ENCODE measurements around the gene ADGRD1. TPM values are rescaled to one million over a fixed set of nuclear protein-coding genes. Genes with fewer than 3 reads are reported as not detected.

ADGRD1 gene
- total RNA-seq, 1 donor from 2014 or later = 0.84 TPM

GRCh38 chr12:130949806-130950205, 3.9 kb upstream of the ADGRD1 start:
- intact Hi-C loops (cut with micrococcal nuclease) = no loop called here
- Mint-ChIP-seq H3K9me3 (peaks cover 10% of the 10 kb centered on the region), H3K27me3 (peaks cover 16% of the 10 kb centered on the region), H3K27ac (no peak overlapping the region), H3K4me1 (no peaks in the 10 kb centered on the region), H3K4me3 (no peak overlapping the region), H3K36me3 (ENCODE audit: low read depth) (no peaks in the 10 kb centered on the region)
- DNase-seq = no peak

GRCh38 chr12:130951636-130952035, 2.1 kb upstream of the ADGRD1 start:
- intact Hi-C loops (cut with micrococcal nuclease) = no loop called here
- H3K27me3 Mint-ChIP-seq = peaks cover 16% of the 10 kb centered on the region
- H3K27ac Mint-ChIP-seq = no peak overlapping the region
- H3K4me1 Mint-ChIP-seq = no peaks in the 10 kb centered on the region
- H3K9me3 Mint-ChIP-seq = no peaks in the 10 kb centered on the region
- H3K36me3 Mint-ChIP-seq (ENCODE audit: low read depth) = no peaks in the 10 kb centered on the region
- no peak overlapping the region for H3K4me3 Mint-ChIP-seq
- DNase-seq = no peak

- DNase-seq = no peak
- no peaks in the 10 kb centered on the region for H3K9me3 Mint-ChIP-seq
- H3K4me3 Mint-ChIP-seq = no peak overlapping the region
- intact Hi-C loops (cut with micrococcal nuclease) = no loop called here
- H3K27ac Mint-ChIP-seq = no peak overlapping the region
- H3K27me3 Mint-ChIP-seq = peaks cover 16% of the 10 kb centered on the region
- H3K4me1 Mint-ChIP-seq = no peaks in the 10 kb centered on the region
- H3K36me3 Mint-ChIP-seq (ENCODE audit: low read depth) = no peaks in the 10 kb centered on the region
Observed at GRCh38 chr12:130952171-130952954, 1.3 kb upstream of the ADGRD1 start.

GRCh38 chr12:130954544-130954831, 781 bp downstream of the ADGRD1 start:
- Mint-ChIP-seq H3K4me3 (no peak overlapping the region), H3K9me3 (no peaks in the 10 kb centered on the region), H3K4me1 (no peaks in the 10 kb centered on the region), H3K36me3 (ENCODE audit: low read depth) (no peaks in the 10 kb centered on the region), H3K27ac (no peak overlapping the region), H3K27me3 (peaks cover 16% of the 10 kb centered on the region)
- intact Hi-C loops (cut with micrococcal nuclease) = no loop called here
- no peak for DNase-seq

- Mint-ChIP-seq H3K4me3 (no peak overlapping the region), H3K27ac (no peak overlapping the region), H3K4me1 (no peaks in the 10 kb centered on the region), H3K27me3 (peaks cover 16% of the 10 kb centered on the region), H3K36me3 (ENCODE audit: low read depth) (no peaks in the 10 kb centered on the region), H3K9me3 (no peaks in the 10 kb centered on the region)
- no peak for DNase-seq
- intact Hi-C loops (cut with micrococcal nuclease) = no loop called here
Observed at GRCh38 chr12:130955238-130955816, 1.6 kb downstream of the ADGRD1 start.

GRCh38 chr12:130956009-130956408, 2.3 kb downstream of the ADGRD1 start:
- H3K9me3 Mint-ChIP-seq = no peaks in the 10 kb centered on the region
- peaks cover 16% of the 10 kb centered on the region for H3K27me3 Mint-ChIP-seq
- no peaks in the 10 kb centered on the region for H3K36me3 Mint-ChIP-seq (ENCODE audit: low read depth)
- H3K4me3 Mint-ChIP-seq = no peak overlapping the region
- intact Hi-C loops (cut with micrococcal nuclease) = no loop called here
- no peak overlapping the region for H3K27ac Mint-ChIP-seq
- H3K4me1 Mint-ChIP-seq = no peaks in the 10 kb centered on the region
- DNase-seq = no peak

GRCh38 chr12:130956456-130957303, 3.0 kb downstream of the ADGRD1 start:
- Mint-ChIP-seq H3K27me3 (peaks cover 16% of the 10 kb centered on the region), H3K9me3 (no peaks in the 10 kb centered on the region), H3K36me3 (ENCODE audit: low read depth) (no peaks in the 10 kb centered on the region), H3K4me3 (no peak overlapping the region), H3K27ac (no peak overlapping the region), H3K4me1 (no peaks in the 10 kb centered on the region)
- DNase-seq = no peak
- intact Hi-C loops (cut with micrococcal nuclease) = no loop called here

- no peak overlapping the region for H3K27ac Mint-ChIP-seq
- intact Hi-C loops (cut with micrococcal nuclease) = no loop called here
- DNase-seq = no peak
- no peak overlapping the region for H3K4me3 Mint-ChIP-seq
- no peaks in the 10 kb centered on the region for H3K36me3 Mint-ChIP-seq (ENCODE audit: low read depth)
- H3K9me3 Mint-ChIP-seq = no peaks in the 10 kb centered on the region
- H3K27me3 Mint-ChIP-seq = peaks cover 15% of the 10 kb centered on the region
- no peaks in the 10 kb centered on the region for H3K4me1 Mint-ChIP-seq
Observed at GRCh38 chr12:130957304-130957621, 3.6 kb downstream of the ADGRD1 start.

- Mint-ChIP-seq H3K36me3 (ENCODE audit: low read depth) (no peaks in the 10 kb centered on the region), H3K4me3 (no peak overlapping the region), H3K27me3 (peaks cover 2% of the 10 kb centered on the region), H3K9me3 (no peaks in the 10 kb centered on the region), H3K4me1 (no peaks in the 10 kb centered on the region), H3K27ac (no peak overlapping the region)
- intact Hi-C loops (cut with micrococcal nuclease) = no loop called here
- DNase-seq = no peak
Observed at GRCh38 chr12:130958557-130959140, 4.9 kb downstream of the ADGRD1 start.

GRCh38 chr12:130959632-130960031, 5.9 kb downstream of the ADGRD1 start:
- DNase-seq = no peak
- Mint-ChIP-seq H3K4me1 (no peaks in the 10 kb centered on the region), H3K9me3 (no peaks in the 10 kb centered on the region), H3K36me3 (ENCODE audit: low read depth) (no peaks in the 10 kb centered on the region), H3K4me3 (no peak overlapping the region), H3K27ac (no peak overlapping the region), H3K27me3 (no peaks in the 10 kb centered on the region)
- intact Hi-C loops (cut with micrococcal nuclease) = no loop called here

- Mint-ChIP-seq H3K27me3 (no peaks in the 10 kb centered on the region), H3K27ac (no peak overlapping the region)
Observed at GRCh38 chr12:130960058-130960457, 6.4 kb downstream of the ADGRD1 start.

GRCh38 chr12:130960787-130961186, 7.1 kb downstream of the ADGRD1 start:
- Mint-ChIP-seq H3K9me3 (no peaks in the 10 kb centered on the region), H3K27me3 (no peaks in the 10 kb centered on the region), H3K36me3 (ENCODE audit: low read depth) (no peaks in the 10 kb centered on the region), H3K4me3 (no peak overlapping the region), H3K4me1 (no peaks in the 10 kb centered on the region), H3K27ac (no peak overlapping the region)
- DNase-seq = no peak
- intact Hi-C loops (cut with micrococcal nuclease) = no loop called here

More at GRCh38 chr12:130960058-130960457, 6.4 kb downstream of the ADGRD1 start:
- DNase-seq = no peak
- intact Hi-C loops (cut with micrococcal nuclease) = no loop called here
- no peaks in the 10 kb centered on the region for H3K4me1 Mint-ChIP-seq
- no peak overlapping the region for H3K4me3 Mint-ChIP-seq
- H3K36me3 Mint-ChIP-seq (ENCODE audit: low read depth) = no peaks in the 10 kb centered on the region
- H3K9me3 Mint-ChIP-seq = no peaks in the 10 kb centered on the region

GRCh38 chr12:130961921-130962451, 8.3 kb downstream of the ADGRD1 start:
- Mint-ChIP-seq H3K9me3 (no peaks in the 10 kb centered on the region), H3K4me3 (no peak overlapping the region), H3K27ac (no peak overlapping the region), H3K36me3 (ENCODE audit: low read depth) (no peaks in the 10 kb centered on the region), H3K27me3 (no peaks in the 10 kb centered on the region), H3K4me1 (no peaks in the 10 kb centered on the region)
- intact Hi-C loops (cut with micrococcal nuclease) = no loop called here
- no peak for DNase-seq

- intact Hi-C loops (cut with micrococcal nuclease) = no loop called here
- no peaks in the 10 kb centered on the region for H3K27me3 Mint-ChIP-seq
- H3K36me3 Mint-ChIP-seq (ENCODE audit: low read depth) = no peaks in the 10 kb centered on the region
- no peaks in the 10 kb centered on the region for H3K9me3 Mint-ChIP-seq
- H3K27ac Mint-ChIP-seq = no peak overlapping the region
- DNase-seq = no peak
- H3K4me3 Mint-ChIP-seq = no peak overlapping the region
- no peaks in the 10 kb centered on the region for H3K4me1 Mint-ChIP-seq
Observed at GRCh38 chr12:130965214-130965613, 11.5 kb downstream of the ADGRD1 start.

All from activated CD4-positive, alpha-beta T cell treated with anti-CD3 and anti-CD28 coated beads, Interleukin-2, amount 10 ng/mL, durations not matched to agents 24 days and 14 days (primary cell).